Activated naive CD8-positive, alpha-beta T cell treated with anti-CD3 and anti-CD28 coated beads, Interleukin-2, amount 50 U/mL, for 24 hours (primary cell): ENCODE measurements around the gene MT1F.

Source experiments
- ATAC-seq: fragments of 150-1000 bp; cut with Tn5 transposase; one replicate; pipeline ENCODE4 v1.10.0; 2021
- DNase-seq: peaks from one replicate; pipeline ENCODE4 v3.0.0; 2021
- H3K27ac Mint-ChIP-seq: one replicate; pipeline ENCODE4 v1.8.0; 2021; ENCODE audit warnings: mild to moderate bottlenecking, mixed read lengths
- H3K27me3 Mint-ChIP-seq: one replicate; pipeline ENCODE4 v1.8.0; 2021; ENCODE audit warnings: mixed read lengths
- H3K36me3 Mint-ChIP-seq: one replicate; pipeline ENCODE4 v1.8.0; 2021; ENCODE audit warnings: low read depth, mixed read lengths
- H3K4me1 Mint-ChIP-seq: one replicate; pipeline ENCODE4 v1.8.0; 2021; ENCODE audit warnings: mixed read lengths
- H3K4me3 Mint-ChIP-seq: one replicate; pipeline ENCODE4 v1.8.0; 2021; ENCODE audit warnings: mild to moderate bottlenecking, moderate library complexity, mixed read lengths
- H3K9me3 Mint-ChIP-seq: one replicate; pipeline ENCODE4 v1.8.0; 2021; ENCODE audit warnings: mixed read lengths

Gene MT1F

GRCh38 chr16:56683424-56684172, 25.8 kb downstream of the MT1F start:
- ATAC-seq = no peak
- Mint-ChIP-seq H3K27me3 (no peaks in the 10 kb centered on the region), H3K27ac (no peak overlapping the region), H3K4me1 (peaks cover 27% of the 10 kb centered on the region), H3K9me3 (no peaks in the 10 kb centered on the region), H3K4me3 (peak overlapping the region; percentile 90), H3K36me3 (peaks cover 5% of the 10 kb centered on the region)
- DNase-seq = no peak

- ATAC-seq (no peak), DNase-seq (no peak)
- H3K4me3 Mint-ChIP-seq = peak overlapping the region; percentile 90
- peaks cover 5% of the 10 kb centered on the region for H3K36me3 Mint-ChIP-seq
- peaks cover 27% of the 10 kb centered on the region for H3K4me1 Mint-ChIP-seq
- no peaks in the 10 kb centered on the region for H3K27me3 Mint-ChIP-seq
- H3K27ac Mint-ChIP-seq = no peak overlapping the region
- H3K9me3 Mint-ChIP-seq = no peaks in the 10 kb centered on the region
Observed at GRCh38 chr16:56684256-56684925, 26.6 kb downstream of the MT1F start.

- ATAC-seq = no peak
- H3K36me3 Mint-ChIP-seq = peaks cover 5% of the 10 kb centered on the region
- no peak overlapping the region for H3K27ac Mint-ChIP-seq
- no peak overlapping the region for H3K4me3 Mint-ChIP-seq
- peaks cover 24% of the 10 kb centered on the region for H3K4me1 Mint-ChIP-seq
- H3K27me3 Mint-ChIP-seq = no peaks in the 10 kb centered on the region
- no peaks in the 10 kb centered on the region for H3K9me3 Mint-ChIP-seq
- no peak for DNase-seq
Observed at GRCh38 chr16:56684926-56685590, 27.3 kb downstream of the MT1F start.

DNA sequence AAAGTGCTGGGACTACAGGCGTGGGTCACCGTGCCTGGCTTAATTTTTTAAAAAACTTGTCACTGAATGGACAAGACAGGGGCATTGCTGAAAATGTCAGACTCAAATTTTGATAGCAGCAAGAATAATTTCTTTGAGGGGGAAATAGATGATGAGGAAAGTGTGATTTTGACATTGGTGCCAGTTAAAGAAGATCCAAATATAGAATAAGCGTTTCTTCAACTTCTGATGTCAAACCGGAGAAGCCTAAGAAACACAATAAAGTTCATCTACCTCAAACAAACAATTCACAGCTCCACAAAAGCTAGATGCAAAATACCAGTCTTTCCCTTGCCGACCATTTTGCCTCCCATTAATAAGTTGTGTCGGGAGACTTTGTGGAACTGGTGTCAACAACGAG, 29.0 kb downstream of the MT1F start:
- H3K4me1 Mint-ChIP-seq = peaks cover 20% of the 10 kb centered on the region
- H3K27me3 Mint-ChIP-seq = peaks cover 2% of the 10 kb centered on the region
- ATAC-seq (no peak), DNase-seq (no peak)
- H3K9me3 Mint-ChIP-seq = no peaks in the 10 kb centered on the region
- H3K36me3 Mint-ChIP-seq = peaks cover 5% of the 10 kb centered on the region
- H3K4me3 Mint-ChIP-seq = no peak overlapping the region
- no peak overlapping the region for H3K27ac Mint-ChIP-seq

DNA sequence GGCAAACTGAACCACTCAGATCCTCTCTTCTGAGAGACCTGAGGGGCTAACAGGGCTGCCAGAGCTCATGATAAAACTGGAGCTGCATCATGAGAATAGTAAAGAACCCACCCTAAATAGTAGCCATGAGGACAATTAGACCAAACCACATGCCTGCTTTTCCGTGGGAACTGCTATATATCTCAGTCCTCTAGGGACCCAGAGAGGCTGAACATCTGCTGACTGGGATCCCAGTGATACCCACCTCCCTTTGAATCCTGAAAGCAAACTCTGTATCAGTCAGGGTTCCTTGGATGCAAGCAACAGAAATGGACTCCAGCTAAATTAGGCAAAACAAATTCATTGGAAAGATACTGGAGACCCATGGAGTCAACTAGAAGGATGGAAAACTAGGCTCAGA, 31.0 kb downstream of the MT1F start:
- no peak for ATAC-seq
- H3K9me3 Mint-ChIP-seq = no peaks in the 10 kb centered on the region
- H3K36me3 Mint-ChIP-seq = peaks cover 5% of the 10 kb centered on the region
- peaks cover 2% of the 10 kb centered on the region for H3K27me3 Mint-ChIP-seq
- no peak overlapping the region for H3K27ac Mint-ChIP-seq
- peaks cover 3% of the 10 kb centered on the region for H3K4me1 Mint-ChIP-seq
- no peak overlapping the region for H3K4me3 Mint-ChIP-seq
- DNase-seq = no peak

DNA sequence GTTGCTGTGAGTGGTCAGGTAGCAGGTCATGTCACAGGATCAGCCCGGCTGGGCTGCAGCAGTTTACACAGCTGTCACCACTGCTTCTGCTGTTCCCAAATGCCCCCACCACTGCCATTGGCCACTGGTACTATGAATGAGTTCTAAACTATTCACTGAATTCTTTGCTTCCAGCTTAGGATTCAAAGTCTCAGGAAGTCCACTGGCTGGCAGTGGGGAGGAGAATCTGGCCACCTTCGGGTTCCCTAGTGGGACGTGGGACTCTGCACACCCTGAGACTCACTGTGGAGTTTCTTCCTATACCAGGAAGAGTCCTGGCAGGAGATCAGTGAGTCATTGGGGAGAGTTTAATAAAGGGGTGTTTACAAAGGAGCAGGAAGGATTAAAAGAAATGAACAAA, 31.4 kb downstream of the MT1F start:
- no peak overlapping the region for H3K27ac Mint-ChIP-seq
- no peak for ATAC-seq
- peaks cover 5% of the 10 kb centered on the region for H3K36me3 Mint-ChIP-seq
- H3K4me3 Mint-ChIP-seq = no peak overlapping the region
- no peak for DNase-seq
- H3K9me3 Mint-ChIP-seq = no peaks in the 10 kb centered on the region
- peaks cover 2% of the 10 kb centered on the region for H3K27me3 Mint-ChIP-seq
- no peaks in the 10 kb centered on the region for H3K4me1 Mint-ChIP-seq

GRCh38 chr16:56690420-56691122, 32.8 kb downstream of the MT1F start:
- Mint-ChIP-seq H3K4me1 (no peaks in the 10 kb centered on the region), H3K36me3 (peaks cover 5% of the 10 kb centered on the region), H3K27ac (no peak overlapping the region), H3K4me3 (no peak overlapping the region), H3K9me3 (no peaks in the 10 kb centered on the region), H3K27me3 (peaks cover 2% of the 10 kb centered on the region)
- no peak for DNase-seq
- no peak for ATAC-seq

GRCh38 chr16:56691885-56692284, 34.1 kb downstream of the MT1F start:
- Mint-ChIP-seq H3K4me1 (no peaks in the 10 kb centered on the region), H3K4me3 (no peak overlapping the region), H3K27ac (no peak overlapping the region), H3K36me3 (no peaks in the 10 kb centered on the region), H3K27me3 (peaks cover 2% of the 10 kb centered on the region), H3K9me3 (no peaks in the 10 kb centered on the region)
- ATAC-seq (no peak), DNase-seq (no peak)

DNA sequence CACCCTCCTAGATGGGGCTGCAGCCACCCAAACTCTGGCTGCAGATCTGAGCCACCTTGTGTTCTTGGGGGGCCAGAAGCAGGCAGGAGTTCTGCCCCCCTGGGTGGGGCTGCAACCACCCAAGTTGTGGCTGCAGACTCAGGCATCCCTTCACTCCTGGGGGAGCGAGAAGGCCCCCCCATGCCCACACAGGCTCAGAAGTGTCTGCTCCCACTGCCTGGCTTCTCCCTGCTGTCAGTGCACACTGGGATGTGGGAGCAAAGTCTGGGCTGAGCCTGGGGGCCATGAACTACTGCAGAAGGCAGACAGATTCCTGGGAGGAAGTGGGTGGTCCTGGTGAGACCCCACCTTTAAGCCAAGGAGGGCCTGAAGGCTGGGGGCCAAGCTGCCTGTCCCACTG, 37.5 kb downstream of the MT1F start:
- H3K4me3 Mint-ChIP-seq = no peak overlapping the region
- ATAC-seq (no peak), DNase-seq (no peak)
- H3K4me1 Mint-ChIP-seq = no peaks in the 10 kb centered on the region
- no peak overlapping the region for H3K27ac Mint-ChIP-seq
- peaks cover 2% of the 10 kb centered on the region for H3K27me3 Mint-ChIP-seq
- H3K36me3 Mint-ChIP-seq = no peaks in the 10 kb centered on the region
- peaks cover 5% of the 10 kb centered on the region for H3K9me3 Mint-ChIP-seq

DNA sequence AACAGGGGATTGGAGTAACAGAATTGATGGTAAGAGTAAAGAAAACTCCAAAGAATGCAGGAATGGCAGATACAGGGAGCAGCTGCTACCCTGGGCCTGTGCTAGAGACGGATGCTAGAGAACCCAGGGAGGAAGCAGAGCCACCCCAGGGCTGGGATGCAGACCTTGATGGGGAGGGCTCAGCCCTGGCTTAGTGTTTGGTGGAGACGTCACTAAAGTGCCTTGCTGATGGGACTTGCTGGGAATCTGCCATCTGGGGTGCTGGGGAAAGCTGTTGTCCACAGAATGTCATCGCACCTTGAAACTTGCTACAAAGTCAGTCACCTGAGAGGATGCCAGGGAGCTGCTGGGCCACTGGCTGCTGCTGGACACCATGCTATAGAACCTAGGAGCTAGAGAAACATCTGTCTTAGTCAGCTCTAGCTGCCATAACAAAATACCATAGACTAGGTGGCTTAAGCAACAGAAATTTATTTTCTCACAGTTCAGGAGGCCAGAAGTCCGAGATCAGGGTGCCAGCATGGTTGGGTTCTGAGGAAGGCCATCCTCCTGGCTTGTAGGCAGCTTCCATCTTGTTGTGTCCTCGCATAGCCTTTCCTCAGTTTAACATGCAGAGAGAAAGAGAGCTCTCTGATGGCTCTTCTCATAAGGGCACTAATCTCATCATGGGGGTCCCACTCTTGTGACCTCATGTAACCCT, 39.8 kb downstream of the MT1F start:
- H3K4me3 Mint-ChIP-seq = no peak overlapping the region
- H3K36me3 Mint-ChIP-seq = no peaks in the 10 kb centered on the region
- no peak overlapping the region for H3K27ac Mint-ChIP-seq
- peaks cover 5% of the 10 kb centered on the region for H3K9me3 Mint-ChIP-seq
- DNase-seq = no peak
- H3K4me1 Mint-ChIP-seq = peaks cover 9% of the 10 kb centered on the region
- ATAC-seq = no peak
- H3K27me3 Mint-ChIP-seq = no peaks in the 10 kb centered on the region

DNA sequence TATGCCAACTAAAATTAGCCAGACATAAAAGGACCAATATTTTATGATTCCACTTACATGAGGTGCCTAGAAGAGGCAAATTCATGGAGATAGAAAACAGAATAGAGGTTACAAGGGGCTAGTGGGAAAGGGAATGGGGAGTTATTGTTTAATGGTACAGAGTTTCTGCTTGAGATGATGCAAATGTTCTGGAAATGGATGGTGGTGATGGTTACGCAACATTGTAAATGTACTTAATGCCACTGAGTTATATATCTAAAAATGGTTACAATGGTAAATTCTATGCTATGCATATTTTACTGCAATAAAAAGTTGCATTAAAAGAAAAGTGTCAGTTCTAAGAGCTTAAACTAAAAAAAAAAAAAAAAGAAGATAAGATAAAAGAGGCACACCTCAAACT, 42.4 kb downstream of the MT1F start:
- Mint-ChIP-seq H3K4me1 (peaks cover 9% of the 10 kb centered on the region), H3K36me3 (no peaks in the 10 kb centered on the region), H3K4me3 (no peak overlapping the region), H3K9me3 (peaks cover 5% of the 10 kb centered on the region), H3K27me3 (no peaks in the 10 kb centered on the region), H3K27ac (no peak overlapping the region)
- DNase-seq (no peak), ATAC-seq (no peak)

DNA sequence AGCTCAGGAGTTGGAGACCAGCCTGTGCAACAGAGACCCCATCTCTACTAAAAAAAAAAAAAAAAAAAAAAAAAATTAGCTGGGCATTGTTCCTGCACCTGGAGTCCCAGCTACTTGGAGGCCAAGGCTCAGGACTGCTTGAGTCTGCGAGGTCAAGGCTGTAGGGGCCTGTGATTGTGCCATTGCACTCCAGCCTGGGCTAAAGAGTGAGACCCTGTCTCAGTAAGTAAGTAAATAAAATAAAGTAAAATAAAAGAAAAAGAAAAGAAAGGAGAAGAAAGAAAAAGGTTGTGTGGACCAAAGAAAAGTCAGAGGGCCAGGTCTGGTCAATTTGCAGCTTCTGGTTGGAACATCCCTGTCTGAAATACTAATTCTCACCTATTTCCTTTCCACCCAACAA, 42.9 kb downstream of the MT1F start:
- Mint-ChIP-seq H3K9me3 (peaks cover 5% of the 10 kb centered on the region), H3K4me1 (peaks cover 9% of the 10 kb centered on the region), H3K4me3 (no peak overlapping the region), H3K36me3 (no peaks in the 10 kb centered on the region), H3K27me3 (no peaks in the 10 kb centered on the region), H3K27ac (no peak overlapping the region)
- ATAC-seq (no peak), DNase-seq (no peak)

DNA sequence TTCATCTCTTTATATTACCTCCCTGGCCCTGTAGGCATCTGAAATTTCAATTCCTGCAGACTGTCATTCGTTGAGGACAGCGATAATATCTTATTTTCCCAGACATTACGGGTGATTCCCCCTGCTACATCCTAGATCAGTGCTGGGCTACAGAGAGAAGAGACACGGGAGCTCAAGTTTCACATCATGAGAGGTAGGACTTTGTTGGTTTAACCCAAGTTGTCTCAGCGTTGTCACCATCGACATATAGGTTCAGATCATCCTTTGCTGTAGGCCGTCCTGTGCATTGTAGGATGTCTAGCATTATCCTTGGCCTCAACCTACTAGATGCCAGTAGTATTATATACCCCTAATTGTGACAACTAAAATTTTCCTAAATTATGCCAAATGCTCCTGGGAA, 43.8 kb downstream of the MT1F start:
- Mint-ChIP-seq H3K4me3 (no peak overlapping the region), H3K27ac (no peak overlapping the region), H3K4me1 (peaks cover 9% of the 10 kb centered on the region), H3K27me3 (no peaks in the 10 kb centered on the region), H3K9me3 (peaks cover 5% of the 10 kb centered on the region), H3K36me3 (no peaks in the 10 kb centered on the region)
- no peak for ATAC-seq
- no peak for DNase-seq

GRCh38 chr16:56702836-56703235, 45.1 kb downstream of the MT1F start:
- Mint-ChIP-seq H3K36me3 (no peaks in the 10 kb centered on the region), H3K4me3 (no peak overlapping the region), H3K27ac (no peak overlapping the region), H3K4me1 (peaks cover 12% of the 10 kb centered on the region), H3K9me3 (no peaks in the 10 kb centered on the region), H3K27me3 (no peaks in the 10 kb centered on the region)
- no peak for ATAC-seq
- DNase-seq = no peak
